ENCODE results near the gene STH. TPM values are rescaled to one million over a fixed set of nuclear protein-coding genes. Genes with fewer than 3 reads are reported as not detected.

The STH gene
- total RNA-seq, 1 donor from 2014 or later, result not detected

GRCh38 chr17:45984368-45984767, 14.7 kb upstream of the STH start:
- no peaks in the 10 kb centered on the region for H3K27me3 Mint-ChIP-seq
- DNase-seq, result no peak
- no peaks in the 10 kb centered on the region for H3K9me3 Mint-ChIP-seq
- H3K27ac Mint-ChIP-seq, result no peak overlapping the region
- H3K4me3 Mint-ChIP-seq, result no peak overlapping the region
- H3K4me1 Mint-ChIP-seq, result no peaks in the 10 kb centered on the region
- no peaks in the 10 kb centered on the region for H3K36me3 Mint-ChIP-seq (ENCODE audit: low read depth)
- intact Hi-C loops (cut with micrococcal nuclease), result no loop called here

GRCh38 chr17:45985447-45985846, 13.6 kb upstream of the STH start:
- no peaks in the 10 kb centered on the region for H3K36me3 Mint-ChIP-seq (ENCODE audit: low read depth)
- intact Hi-C loops (cut with micrococcal nuclease), result no loop called here
- no peak overlapping the region for H3K4me3 Mint-ChIP-seq
- H3K27ac Mint-ChIP-seq, result no peak overlapping the region
- no peaks in the 10 kb centered on the region for H3K9me3 Mint-ChIP-seq
- no peaks in the 10 kb centered on the region for H3K4me1 Mint-ChIP-seq
- H3K27me3 Mint-ChIP-seq, result no peaks in the 10 kb centered on the region
- DNase-seq, result no peak

- no peaks in the 10 kb centered on the region for H3K4me1 Mint-ChIP-seq
Measured at GRCh38 chr17:45986056-45986455, 13.0 kb upstream of the STH start.

GRCh38 chr17:45987706-45988105, 11.3 kb upstream of the STH start:
- Mint-ChIP-seq H3K27ac (no peak overlapping the region), H3K27me3 (no peaks in the 10 kb centered on the region), H3K4me1 (no peaks in the 10 kb centered on the region), H3K4me3 (no peak overlapping the region), H3K36me3 (ENCODE audit: low read depth) (no peaks in the 10 kb centered on the region), H3K9me3 (no peaks in the 10 kb centered on the region)
- DNase-seq, result no peak
- intact Hi-C loops (cut with micrococcal nuclease), result no loop called here

More at GRCh38 chr17:45986056-45986455, 13.0 kb upstream of the STH start:
- no peak overlapping the region for H3K27ac Mint-ChIP-seq
- no peak overlapping the region for H3K4me3 Mint-ChIP-seq
- H3K9me3 Mint-ChIP-seq, result no peaks in the 10 kb centered on the region
- intact Hi-C loops (cut with micrococcal nuclease), result no loop called here
- H3K27me3 Mint-ChIP-seq, result no peaks in the 10 kb centered on the region
- no peaks in the 10 kb centered on the region for H3K36me3 Mint-ChIP-seq (ENCODE audit: low read depth)
- DNase-seq, result no peak

GRCh38 chr17:45989759-45990158, 9.3 kb upstream of the STH start:
- Mint-ChIP-seq H3K27me3 (peaks cover 2% of the 10 kb centered on the region), H3K27ac (no peak overlapping the region), H3K4me1 (no peaks in the 10 kb centered on the region), H3K4me3 (no peak overlapping the region), H3K36me3 (ENCODE audit: low read depth) (no peaks in the 10 kb centered on the region), H3K9me3 (no peaks in the 10 kb centered on the region)
- no peak for DNase-seq
- intact Hi-C loops (cut with micrococcal nuclease), result no loop called here

GRCh38 chr17:45990886-45991285, 8.2 kb upstream of the STH start:
- H3K27ac Mint-ChIP-seq, result no peak overlapping the region
- DNase-seq, result no peak
- H3K4me1 Mint-ChIP-seq, result no peaks in the 10 kb centered on the region
- no peaks in the 10 kb centered on the region for H3K9me3 Mint-ChIP-seq
- no peak overlapping the region for H3K4me3 Mint-ChIP-seq
- intact Hi-C loops (cut with micrococcal nuclease), result no loop called here
- no peaks in the 10 kb centered on the region for H3K36me3 Mint-ChIP-seq (ENCODE audit: low read depth)
- peaks cover 2% of the 10 kb centered on the region for H3K27me3 Mint-ChIP-seq

- intact Hi-C loops (cut with micrococcal nuclease), result no loop called here
- Mint-ChIP-seq H3K4me1 (no peaks in the 10 kb centered on the region), H3K27ac (no peak overlapping the region), H3K27me3 (peaks cover 2% of the 10 kb centered on the region), H3K9me3 (no peaks in the 10 kb centered on the region), H3K4me3 (no peak overlapping the region), H3K36me3 (ENCODE audit: low read depth) (no peaks in the 10 kb centered on the region)
- no peak for DNase-seq
Measured at GRCh38 chr17:45991341-45991740, 7.7 kb upstream of the STH start.

- no peak overlapping the region for H3K27ac Mint-ChIP-seq
- H3K4me3 Mint-ChIP-seq, result no peak overlapping the region
- peaks cover 2% of the 10 kb centered on the region for H3K27me3 Mint-ChIP-seq
- intact Hi-C loops (cut with micrococcal nuclease), result no loop called here
- H3K9me3 Mint-ChIP-seq, result no peaks in the 10 kb centered on the region
- no peak for DNase-seq
- H3K4me1 Mint-ChIP-seq, result no peaks in the 10 kb centered on the region
- no peaks in the 10 kb centered on the region for H3K36me3 Mint-ChIP-seq (ENCODE audit: low read depth)
Measured at GRCh38 chr17:45992175-45992574, 6.9 kb upstream of the STH start.

- no peak for DNase-seq
- Mint-ChIP-seq H3K9me3 (no peaks in the 10 kb centered on the region), H3K27ac (no peak overlapping the region), H3K27me3 (peaks cover 2% of the 10 kb centered on the region), H3K4me1 (no peaks in the 10 kb centered on the region), H3K4me3 (no peak overlapping the region), H3K36me3 (ENCODE audit: low read depth) (no peaks in the 10 kb centered on the region)
- intact Hi-C loops (cut with micrococcal nuclease), result no loop called here
Measured at GRCh38 chr17:45992904-45993303, 6.1 kb upstream of the STH start.

GRCh38 chr17:45993962-45994627, 5.0 kb upstream of the STH start:
- intact Hi-C loops (cut with micrococcal nuclease), result no loop called here
- no peak for DNase-seq
- H3K4me1 Mint-ChIP-seq, result no peaks in the 10 kb centered on the region
- H3K27me3 Mint-ChIP-seq, result peaks cover 2% of the 10 kb centered on the region
- H3K27ac Mint-ChIP-seq, result no peak overlapping the region
- H3K4me3 Mint-ChIP-seq, result no peak overlapping the region
- H3K36me3 Mint-ChIP-seq (ENCODE audit: low read depth), result no peaks in the 10 kb centered on the region
- H3K9me3 Mint-ChIP-seq, result no peaks in the 10 kb centered on the region

- no peaks in the 10 kb centered on the region for H3K4me1 Mint-ChIP-seq
- no peak overlapping the region for H3K27ac Mint-ChIP-seq
- H3K9me3 Mint-ChIP-seq, result no peaks in the 10 kb centered on the region
- intact Hi-C loops (cut with micrococcal nuclease), result no loop called here
- H3K27me3 Mint-ChIP-seq, result peaks cover 2% of the 10 kb centered on the region
- H3K36me3 Mint-ChIP-seq (ENCODE audit: low read depth), result no peaks in the 10 kb centered on the region
- DNase-seq, result no peak
- H3K4me3 Mint-ChIP-seq, result no peak overlapping the region
Measured at GRCh38 chr17:45994987-45995386, 4.1 kb upstream of the STH start.

GRCh38 chr17:45995627-45996270, 3.3 kb upstream of the STH start:
- H3K9me3 Mint-ChIP-seq, result no peaks in the 10 kb centered on the region
- no peaks in the 10 kb centered on the region for H3K36me3 Mint-ChIP-seq (ENCODE audit: low read depth)
- intact Hi-C loops (cut with micrococcal nuclease), result no loop called here
- H3K4me1 Mint-ChIP-seq, result no peaks in the 10 kb centered on the region
- H3K27ac Mint-ChIP-seq, result no peak overlapping the region
- H3K27me3 Mint-ChIP-seq, result peaks cover 2% of the 10 kb centered on the region
- no peak for DNase-seq
- no peak overlapping the region for H3K4me3 Mint-ChIP-seq

- H3K36me3 Mint-ChIP-seq (ENCODE audit: low read depth), result no peaks in the 10 kb centered on the region
Measured at GRCh38 chr17:45996282-45996937, 2.6 kb upstream of the STH start.

GRCh38 chr17:45997166-45997565, 1.9 kb upstream of the STH start:
- Mint-ChIP-seq H3K27me3 (peaks cover 2% of the 10 kb centered on the region), H3K4me3 (no peak overlapping the region), H3K9me3 (no peaks in the 10 kb centered on the region), H3K4me1 (no peaks in the 10 kb centered on the region), H3K27ac (no peak overlapping the region), H3K36me3 (ENCODE audit: low read depth) (no peaks in the 10 kb centered on the region)
- DNase-seq, result no peak
- intact Hi-C loops (cut with micrococcal nuclease), result no loop called here

More at GRCh38 chr17:45996282-45996937, 2.6 kb upstream of the STH start:
- Mint-ChIP-seq H3K9me3 (no peaks in the 10 kb centered on the region), H3K27me3 (peaks cover 2% of the 10 kb centered on the region), H3K4me3 (no peak overlapping the region), H3K27ac (no peak overlapping the region), H3K4me1 (no peaks in the 10 kb centered on the region)
- intact Hi-C loops (cut with micrococcal nuclease), result no loop called here
- DNase-seq, result no peak

Measured in activated CD4-positive, alpha-beta T cell treated with anti-CD3 and anti-CD28 coated beads, Interleukin-2, amount 10 ng/mL, durations not matched to agents 24 days and 14 days (primary cell).